HEK293 (cell line): ENCODE data around the gene MOB4.

Experiments
- BCL11B ChIP-seq: fragments of 450-650 bp; formaldehyde crosslinking; IDR thresholded peaks from 2 replicates; pipeline ENCODE4 v1.5.1; 2016; ENCODE audit warnings: low read depth, missing biosample characterization, missing genetic modification characterization
- GLIS1 ChIP-seq: fragments of 450-650 bp; formaldehyde crosslinking; IDR thresholded peaks from 2 replicates; pipeline ENCODE4 v1.5.1; 2016; ENCODE audit warnings: missing biosample characterization, missing genetic modification characterization
- GLIS2 ChIP-seq: fragments of 450-650 bp; formaldehyde crosslinking; IDR thresholded peaks from 2 replicates; pipeline ENCODE4 v1.5.1; 2016; ENCODE audit warnings: missing biosample characterization, missing genetic modification characterization
- KLF10 ChIP-seq: fragments of 450-650 bp; IDR thresholded peaks from 2 replicates; pipeline ENCODE4 v1.5.1; 2018; ENCODE audit warnings: missing biosample characterization, mild to moderate bottlenecking, missing genetic modification characterization
- KLF7 ChIP-seq: fragments of 450-650 bp; formaldehyde crosslinking; IDR thresholded peaks from 2 replicates; pipeline ENCODE4 v1.5.1; 2016; ENCODE audit warnings: missing biosample characterization, missing genetic modification characterization, borderline replicate concordance
- KLF8 ChIP-seq: fragments of 450-650 bp; formaldehyde crosslinking; IDR thresholded peaks from 2 replicates; pipeline ENCODE4 v1.5.1; 2016; ENCODE audit warnings: missing biosample characterization, missing genetic modification characterization
- RBAK ChIP-seq: fragments of 450-650 bp; formaldehyde crosslinking; IDR thresholded peaks from 2 replicates; pipeline ENCODE4 v1.5.1; 2016; ENCODE audit warnings: missing biosample characterization, missing genetic modification characterization
- REST ChIP-seq: fragments of 450-650 bp; formaldehyde crosslinking; IDR thresholded peaks from 2 replicates; pipeline ENCODE4 v1.5.1; 2016; ENCODE audit warnings: missing biosample characterization, missing genetic modification characterization
- SCRT2 ChIP-seq: fragments of 450-650 bp; formaldehyde crosslinking; IDR thresholded peaks from 2 replicates; pipeline ENCODE4 v1.5.1; 2016; ENCODE audit warnings: missing biosample characterization, missing genetic modification characterization
- SP2 ChIP-seq: fragments of 450-650 bp; formaldehyde crosslinking; IDR thresholded peaks from 2 replicates; pipeline ENCODE4 v1.5.1; 2016; ENCODE audit warnings: missing biosample characterization, missing genetic modification characterization
- WT1 ChIP-seq: fragments of 450-650 bp; formaldehyde crosslinking; IDR thresholded peaks from 2 replicates; pipeline ENCODE4 v1.5.1; 2016; ENCODE audit warnings: missing biosample characterization, missing genetic modification characterization
- ZBTB44 ChIP-seq: fragments of 450-650 bp; IDR thresholded peaks from 2 replicates; pipeline ENCODE4 v1.5.1; 2018; ENCODE audit warnings: missing biosample characterization, mild to moderate bottlenecking, missing genetic modification characterization
- ZIC2 ChIP-seq: fragments of 450-650 bp; formaldehyde crosslinking; IDR thresholded peaks from 2 replicates; pipeline ENCODE4 v1.5.1; 2016; ENCODE audit warnings: missing biosample characterization, missing genetic modification characterization
- ZNF132 ChIP-seq: fragments of 450-650 bp; formaldehyde crosslinking; IDR thresholded peaks from 2 replicates; pipeline ENCODE4 v1.5.1; 2017; ENCODE audit warnings: missing biosample characterization, missing genetic modification characterization, borderline replicate concordance
- ZNF211 ChIP-seq: fragments of 450-650 bp; formaldehyde crosslinking; IDR thresholded peaks from 2 replicates; pipeline ENCODE4 v1.5.1; 2016; ENCODE audit warnings: low read depth, missing biosample characterization, missing genetic modification characterization
- ZNF266 ChIP-seq: fragments of 450-650 bp; formaldehyde crosslinking; IDR thresholded peaks from 2 replicates; pipeline ENCODE4 v1.5.1; 2016; ENCODE audit warnings: missing biosample characterization, missing genetic modification characterization, low read depth
- ZNF280D ChIP-seq: fragments of 450-650 bp; formaldehyde crosslinking; IDR thresholded peaks from 2 replicates; pipeline ENCODE4 v1.5.1; 2016; ENCODE audit warnings: missing biosample characterization, missing genetic modification characterization
- ZNF302 ChIP-seq: fragments of 450-650 bp; formaldehyde crosslinking; IDR thresholded peaks from 2 replicates; pipeline ENCODE4 v1.5.1; 2016; ENCODE audit warnings: missing biosample characterization, missing genetic modification characterization, low read depth
- ZNF354C ChIP-seq: fragments of 450-650 bp; formaldehyde crosslinking; IDR thresholded peaks from 2 replicates; pipeline ENCODE4 v1.5.1; 2016; ENCODE audit warnings: missing biosample characterization, missing genetic modification characterization, low read depth, borderline replicate concordance
- ZNF366 ChIP-seq: fragments of 450-650 bp; formaldehyde crosslinking; conservative IDR thresholded peaks from 2 replicates; pipeline ENCODE4 v1.5.1; 2016; ENCODE audit warnings: missing biosample characterization, missing genetic modification characterization
- ZNF521 ChIP-seq: fragments of 450-650 bp; formaldehyde crosslinking; IDR thresholded peaks from 2 replicates; pipeline ENCODE4 v1.5.1; 2017; ENCODE audit warnings: missing biosample characterization, mild to moderate bottlenecking, missing genetic modification characterization
- ZNF555 ChIP-seq: fragments of 450-650 bp; formaldehyde crosslinking; conservative IDR thresholded peaks from 2 replicates; pipeline ENCODE4 v1.5.1; 2017; ENCODE audit warnings: missing biosample characterization, mild to moderate bottlenecking, missing genetic modification characterization, inconsistent platforms
- ZNF558 ChIP-seq: fragments of 450-650 bp; formaldehyde crosslinking; IDR thresholded peaks from 2 replicates; pipeline ENCODE4 v1.5.1; 2016; ENCODE audit warnings: missing biosample characterization, missing genetic modification characterization
- ZNF626 ChIP-seq: fragments of 450-650 bp; sonication (Bioruptor Pico); formaldehyde crosslinking; IDR thresholded peaks from 2 replicates; pipeline ENCODE4 v1.5.1; 2018; ENCODE audit warnings: missing biosample characterization, missing genetic modification characterization, inconsistent platforms
- ZNF645 ChIP-seq: fragments of 450-650 bp; formaldehyde crosslinking; IDR thresholded peaks from 2 replicates; pipeline ENCODE4; 2016; ENCODE audit warnings: missing biosample characterization, missing genetic modification characterization
- ZNF704 ChIP-seq: fragments of 450-650 bp; formaldehyde crosslinking; IDR thresholded peaks from 2 replicates; pipeline ENCODE4 v1.5.1; 2016; ENCODE audit warnings: missing biosample characterization, missing genetic modification characterization
- ZSCAN16 ChIP-seq: fragments of 450-650 bp; formaldehyde crosslinking; IDR thresholded peaks from 2 replicates; pipeline ENCODE4 v1.5.1; 2016; ENCODE audit warnings: missing biosample characterization, missing genetic modification characterization
- ZSCAN18 ChIP-seq: fragments of 450-650 bp; formaldehyde crosslinking; IDR thresholded peaks from 2 replicates; pipeline ENCODE4 v1.5.1; 2016; ENCODE audit warnings: missing biosample characterization, missing genetic modification characterization
- ZSCAN23 ChIP-seq: fragments of 450-650 bp; formaldehyde crosslinking; IDR thresholded peaks from 2 replicates; pipeline ENCODE4 v1.5.1; 2016; ENCODE audit warnings: missing biosample characterization, missing genetic modification characterization

MOB4 gene

GRCh38 chr2:197498937-197499593 is 16.8 kb upstream of the MOB4 start (continued):
- TF ChIP-seq ZNF132 (tag by site-specific recombination) (no peak), KLF7 (tag by site-specific recombination) (no peak), ZSCAN18 (tag by site-specific recombination) (no peak), ZNF555 (tag by site-specific recombination) (no peak), KLF10 (no peak), ZNF354C (no peak), KLF8 (tag by site-specific recombination) (no peak), REST (tag by site-specific recombination) (peak; percentile 5; the same call in 1 of the 2 replicates), RBAK (0 out of 2 replicates have a peak, but pooled peaks have one; percentile 48), GLIS1 (tag by site-specific recombination) (peak; percentile 74), ZBTB44 (tag by site-specific recombination) (no peak), BCL11B (no peak), ZNF302 (tag by site-specific recombination) (no peak), ZNF704 (tag by site-specific recombination) (no peak), ZSCAN23 (tag by site-specific recombination) (no peak), ZNF280D (tag by site-specific recombination) (no peak), ZSCAN16 (tag by site-specific recombination) (no peak), ZIC2 (no peak), ZNF366 (tag by site-specific recombination) (no peak), ZNF266 (tag by site-specific recombination) (no peak), ZNF645 (tag by site-specific recombination) (no peak), WT1 (tag by site-specific recombination) (no peak), SCRT2 (tag by site-specific recombination) (no peak; the same call in none of the 2 replicates), ZNF626 (no peak), SP2 (peak; percentile 42), ZNF211 (tag by site-specific recombination) (no peak), ZNF521 (tag by site-specific recombination) (no peak), GLIS2 (tag by site-specific recombination) (peak; percentile 89), ZNF558 (no peak)
